Neuronal stem cell (in vitro differentiated cells): ENCODE data around the gene SLC30A2.
A peak's percentile ranks its signal among the peaks of the same experiment; 100 is the strongest.

ENCODE experiments used
- DNase-seq: peaks from one replicate; pipeline ENCODE4 v3.0.0-alpha.2; 2013; ENCODE audit warnings: low spot score
- H2AFZ ChIP-seq: one replicate; pipeline ENCODE4 v1.6.1; 2013; ENCODE audit warnings: mild to moderate bottlenecking, low read length, inconsistent platforms
- H2AK5ac ChIP-seq: 2 replicates; pipeline ENCODE4 v1.6.1; 2013; ENCODE audit warnings: low read depth, mild to moderate bottlenecking, inconsistent platforms, low read length, moderate library complexity, mixed read lengths
- H2BK120ac ChIP-seq: 2 replicates; pipeline ENCODE4 v1.6.1; 2013; ENCODE audit warnings: low read depth, mild to moderate bottlenecking, inconsistent platforms, low read length, moderate library complexity, mixed read lengths
- H2BK12ac ChIP-seq: one replicate; pipeline ENCODE4 v1.6.1; 2013; ENCODE audit warnings: low read length, inconsistent platforms
- H2BK15ac ChIP-seq: 2 replicates; pipeline ENCODE4 v1.6.1; 2013; ENCODE audit warnings: mild to moderate bottlenecking, low read length, inconsistent platforms, mixed read lengths
- H2BK5ac ChIP-seq: one replicate; pipeline ENCODE4 v1.6.1; 2013; ENCODE audit warnings: inconsistent platforms, mild to moderate bottlenecking, low read length, moderate library complexity
- H3K14ac ChIP-seq: one replicate; pipeline ENCODE4 v1.6.1; 2013; ENCODE audit warnings: low read length, inconsistent platforms
- H3K18ac ChIP-seq: 2 replicates; pipeline ENCODE4 v1.6.1; 2013; ENCODE audit warnings: low read length, inconsistent platforms
- H3K23ac ChIP-seq: 2 replicates; pipeline ENCODE4 v1.6.1; 2013; ENCODE audit warnings: low read depth, mild to moderate bottlenecking, mixed read lengths, low read length, inconsistent platforms; ENCODE audit not compliant: poor library complexity
- H3K27ac ChIP-seq: replicated peaks from 3 replicates; pipeline ENCODE4 v1.5.1; 2013; ENCODE audit warnings: low read length, inconsistent platforms
- H3K27me3 ChIP-seq, 3 experiments: 2 replicates each; pipeline ENCODE4 v1.6.1; 2013; ENCODE audit warnings: low read length in 3 of 3, mild to moderate bottlenecking in 2 of 3, inconsistent platforms in 1 of 3, low read depth in 1 of 3, mixed read lengths in 1 of 3, moderate library complexity in 1 of 3; ENCODE audit not compliant: control insufficient read depth in 3 of 3, insufficient read depth in 3 of 3
- H3K36me3 ChIP-seq, 2 donors: replicated peaks in 1 of 2; 2 replicates each; pipeline ENCODE4 v1.6.1; 2013; ENCODE audit warnings: low read length in 2 of 2; ENCODE audit not compliant: control insufficient read depth in 2 of 2, insufficient read depth in 2 of 2
- H3K4ac ChIP-seq: 2 replicates; pipeline ENCODE4 v1.6.1; 2013; ENCODE audit warnings: inconsistent platforms, mild to moderate bottlenecking, low read length, moderate library complexity
- H3K4me1 ChIP-seq, 2 donors: 1 replicate in 1 of 2; 2 replicates in 1 of 2; pipeline ENCODE4 v1.6.1; 2013; ENCODE audit warnings: low read length in 2 of 2, low read depth in 1 of 2; ENCODE audit not compliant: control insufficient read depth in 2 of 2, insufficient read depth in 1 of 2
- H3K4me2 ChIP-seq: one replicate; pipeline ENCODE4 v1.6.1; 2013; ENCODE audit warnings: mild to moderate bottlenecking, low read length, inconsistent platforms; ENCODE audit not compliant: insufficient read depth, poor library complexity, severe bottlenecking
- H3K4me3 ChIP-seq, 2 donors: 2 replicates each; pipeline ENCODE4 v1.5.1; 2013; ENCODE audit warnings: low read length in 2 of 2, mild to moderate bottlenecking in 2 of 2, inconsistent platforms in 1 of 2, moderate library complexity in 1 of 2
- H3K79me1 ChIP-seq: one replicate; pipeline ENCODE4 v1.6.1; 2013; ENCODE audit warnings: low read depth, mild to moderate bottlenecking, inconsistent platforms, low read length, moderate library complexity
- H3K9ac ChIP-seq: one replicate; pipeline ENCODE4 v1.6.1; 2013; ENCODE audit warnings: mild to moderate bottlenecking, low read depth, low read length, inconsistent platforms; ENCODE audit not compliant: poor library complexity
- H3K9me3 ChIP-seq, 2 donors: replicated peaks in 1 of 2; 2 replicates each; pipeline versions ENCODE3 to v1.6.1; 2013; ENCODE audit warnings: low read length in 2 of 2, mild to moderate bottlenecking in 2 of 2, inconsistent platforms in 1 of 2, low read depth in 1 of 2, mixed read lengths in 1 of 2, moderate library complexity in 1 of 2; ENCODE audit not compliant: control insufficient read depth in 2 of 2, insufficient read depth in 1 of 2
- H4K8ac ChIP-seq: one replicate; pipeline ENCODE4 v1.6.1; 2013; ENCODE audit warnings: low read depth, mild to moderate bottlenecking, inconsistent platforms, low read length, moderate library complexity
- H4K91ac ChIP-seq: one replicate; pipeline ENCODE4 v1.6.1; 2013; ENCODE audit warnings: low read length, low read depth, mild to moderate bottlenecking, inconsistent platforms; ENCODE audit not compliant: poor library complexity
- WGBS, 2 donors: extraction: QIAGEN DNeasy Blood & Tissue Kit; methylation state at CpG; one replicate each; pipeline ENCODE4 v1.1.7; 2013; ENCODE audit warnings: missing lambda C conversion rate in 2 of 2, mixed read lengths in 1 of 2; ENCODE audit not compliant: insufficient read length in 2 of 2, insufficient replicate concordance in 1 of 2; ENCODE audit errors: extremely low coverage in 2 of 2; 5-methylcytosine and 5-hydroxymethylcytosine counted together

Gene SLC30A2

GRCh38 chr1:26057189-26057588 lies 11.3 kb upstream of the SLC30A2 start:
- no peak overlapping the region for H3K14ac ChIP-seq

GRCh38 chr1:26055041-26055440 lies 9.1 kb upstream of the SLC30A2 start:
- Histone ChIP-seq H3K23ac (no peak overlapping the region), H3K36me3 (no peaks in the 10 kb centered on the region), H3K27me3 (peaks cover 0 to 67% (median 0%) of the 10 kb centered on the region in 3 experiments), H3K4me2 (no peak overlapping the region), H3K14ac (no peak overlapping the region), H3K4me3 (no peak overlapping the region), H3K18ac (no peak overlapping the region), H4K8ac (no peak overlapping the region), H3K9ac (no peak overlapping the region), H4K91ac (no peak overlapping the region), H2AK5ac (no peak overlapping the region), H3K4me1 (peaks cover under 1 to 2% of the 10 kb centered on the region in 2 donors), H3K27ac (no peak overlapping the region), H2AFZ (no peak overlapping the region), H2BK15ac (no peak overlapping the region), H2BK12ac (no peak overlapping the region), H2BK5ac (no peak overlapping the region), H2BK120ac (no peak overlapping the region), H3K4ac (no peak overlapping the region), H3K79me1 (no peaks in the 10 kb centered on the region), H3K9me3 (no peaks in the 10 kb centered on the region)
- no peak for DNase-seq
- WGBS, 2 donors, result no CpG with 5 or more reads among the region's 2 CpGs

More at GRCh38 chr1:26057189-26057588, 11.3 kb upstream of the SLC30A2 start:
- Histone ChIP-seq H3K9ac (no peak overlapping the region), H3K27ac (no peak overlapping the region), H2AK5ac (no peak overlapping the region), H3K18ac (no peak overlapping the region), H2BK15ac (no peak overlapping the region), H3K79me1 (no peaks in the 10 kb centered on the region), H4K8ac (no peak overlapping the region), H2BK5ac (no peak overlapping the region), H3K9me3 (no peaks in the 10 kb centered on the region), H3K36me3 (no peaks in the 10 kb centered on the region), H4K91ac (no peak overlapping the region), H3K23ac (no peak overlapping the region), H2BK120ac (no peak overlapping the region), H3K4me1 (peaks cover 2 to 3% of the 10 kb centered on the region in 2 donors), H2AFZ (no peak overlapping the region), H3K4me3 (no peak overlapping the region), H2BK12ac (no peak overlapping the region), H3K27me3 (peaks cover 0 to 57% (median 0%) of the 10 kb centered on the region in 3 experiments), H3K4ac (no peak overlapping the region), H3K4me2 (no peak overlapping the region)
- DNase-seq, result no peak
- WGBS, 2 donors, result no CpG with 5 or more reads among the region's 2 CpGs

GRCh38 chr1:26053718-26054560 lies 8.0 kb upstream of the SLC30A2 start:
- Histone ChIP-seq H3K36me3 (no peaks in the 10 kb centered on the region), H2BK5ac (no peak overlapping the region), H4K91ac (no peak overlapping the region), H3K4me2 (no peak overlapping the region), H2AFZ (peak overlapping the region; percentile 78), H3K9ac (no peak overlapping the region), H2BK120ac (no peak overlapping the region), H3K23ac (no peak overlapping the region), H3K79me1 (no peaks in the 10 kb centered on the region), H3K27ac (no peak overlapping the region), H2BK15ac (no peak overlapping the region), H3K18ac (no peak overlapping the region), H4K8ac (no peak overlapping the region), H3K27me3 (peaks cover 0 to 68% (median 7%) of the 10 kb centered on the region in 3 experiments), H3K14ac (no peak overlapping the region), H3K4ac (no peak overlapping the region), H2BK12ac (no peak overlapping the region), H3K4me3 (no peak overlapping the region), H2AK5ac (no peak overlapping the region), H3K9me3 (no peaks in the 10 kb centered on the region), H3K4me1 (peaks cover 0 to 2% of the 10 kb centered on the region in 2 donors)
- no CpG with 5 or more reads among the region's 16 CpGs for WGBS, 2 donors
- no peak for DNase-seq

- Histone ChIP-seq H3K4me1 (peaks cover 2 to 8% of the 10 kb centered on the region in 2 donors), H4K8ac (no peak overlapping the region), H2BK5ac (no peak overlapping the region), H3K4me3 (no peak overlapping the region), H2BK15ac (no peak overlapping the region), H2BK12ac (no peak overlapping the region), H2BK120ac (no peak overlapping the region), H3K18ac (no peak overlapping the region), H3K14ac (no peak overlapping the region), H3K27me3 (peaks cover 14 to 89% (median 40%) of the 10 kb centered on the region in 3 experiments), H3K9me3 (peaks cover 0 to 2% of the 10 kb centered on the region in 2 donors), H3K4ac (no peak overlapping the region), H3K23ac (no peak overlapping the region), H3K9ac (no peak overlapping the region), H3K36me3 (no peaks in the 10 kb centered on the region), H3K79me1 (no peaks in the 10 kb centered on the region), H2AK5ac (no peak overlapping the region), H2AFZ (no peak overlapping the region), H3K4me2 (no peak overlapping the region), H3K27ac (no peak overlapping the region), H4K91ac (no peak overlapping the region)
- DNase-seq, result no peak
- WGBS, 2 donors, result no CpG with 5 or more reads among the region's 6 CpGs
Observed at GRCh38 chr1:26050248-26050640, 4.3 kb upstream of the SLC30A2 start.
